Measurements from ENCODE around the gene ATXN7L1.
"Not testable (repeated sequence)": the region's sequence is repeated elsewhere in the genome, so short reads cannot be mapped to it uniquely, and the experiment has no call there.

GRCh38 chr7:105710720-105711119 lies 165.7 kb downstream of the ATXN7L1 start:
- not testable (repeated sequence) for TF ChIP-seq EZH2 (optimal IDR thresholded peaks at IDR 0.05; ENCODE audit: low read depth, low read length); CTCF (IDR thresholded peaks at IDR 0.05; ENCODE audit: low read length)

Data from MM.1S (cell line).